HG03439 (cell line): Measurements from ENCODE around the gene ARHGEF5.
"Not testable (repeated sequence)": the region's sequence is repeated elsewhere in the genome, so short reads cannot be mapped to it uniquely, and the experiment has no call there.

Experiments
- ATAC-seq: cut with Tn5 transposase; IDR thresholded peaks from one replicate; pipeline ENCODE4 v1.9.1; 2021; ENCODE audit warnings: mild to moderate bottlenecking, moderate library complexity; ENCODE audit not compliant: unreplicated experiment

ARHGEF5 gene

GRCh38 chr7:144418931-144419330 lies 63.7 kb downstream of the ARHGEF5 start:
- not testable (repeated sequence) for ATAC-seq

GRCh38 chr7:144427539-144427938 lies 72.3 kb downstream of the ARHGEF5 start:
- not testable (repeated sequence) for ATAC-seq

GRCh38 chr7:144428431-144428830 lies 73.2 kb downstream of the ARHGEF5 start:
- no peak for ATAC-seq
